Measurements from ENCODE around the gene FAM169A. TPM values are rescaled to one million over a fixed set of nuclear protein-coding genes. Genes with fewer than 3 reads are reported as not detected.

Gene FAM169A
- total RNA-seq, 4 donors from 2014 or later, result under 0.01 to 26.5 (median 3.5) TPM

DNA sequence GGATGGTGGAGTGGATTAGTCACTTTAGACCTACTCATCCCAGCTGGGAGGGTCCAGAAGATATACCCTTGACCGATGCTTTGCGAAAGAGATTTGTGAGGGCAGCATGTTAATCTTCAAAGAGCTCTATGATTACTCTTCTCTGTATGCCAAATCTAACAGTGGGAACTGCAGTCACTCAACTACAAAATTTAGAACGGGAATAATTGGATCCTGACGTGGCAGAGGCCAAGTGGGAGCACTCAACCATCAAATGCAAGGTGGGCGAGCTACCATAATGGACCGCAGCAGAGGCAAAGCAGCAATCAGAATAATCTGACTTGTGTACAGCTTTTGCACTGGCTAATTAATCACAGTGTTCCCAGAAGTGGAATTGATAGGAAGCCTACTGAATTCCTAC is 78.8 kb downstream of the FAM169A start:
- no peak for TF ChIP-seq POLR2A (IDR thresholded peaks at IDR 0.05)
- TF ChIP-seq CTCF (IDR thresholded peaks at IDR 0.05), result no peak

GRCh38 chr5:74786851-74787250 is 79.3 kb downstream of the FAM169A start:
- no peaks in the 10 kb centered on the region for H3K27me3 ChIP-seq
- no peaks in the 10 kb centered on the region for H3K36me3 ChIP-seq
- H3K4me1 ChIP-seq, result no peaks in the 10 kb centered on the region
- no peaks in the 10 kb centered on the region for H3K9me3 ChIP-seq
- intact Hi-C loops (cut with DNase I; ENCODE audit: low total_unique reads), result no loop called here
- DNase-seq, result no peak
- H3K4me3 ChIP-seq, result no peak overlapping the region
- H3K27ac ChIP-seq, result no peak overlapping the region
- TF ChIP-seq CTCF (IDR thresholded peaks at IDR 0.05) (no peak), POLR2A (IDR thresholded peaks at IDR 0.05) (no peak)

More for the DNA sequence above, 78.8 kb downstream of the FAM169A start:
- H3K27ac ChIP-seq, result no peak overlapping the region
- no peaks in the 10 kb centered on the region for H3K4me1 ChIP-seq
- no peak overlapping the region for H3K4me3 ChIP-seq
- no peaks in the 10 kb centered on the region for H3K9me3 ChIP-seq
- DNase-seq, result no peak
- H3K27me3 ChIP-seq, result no peaks in the 10 kb centered on the region
- intact Hi-C loops (cut with DNase I; ENCODE audit: low total_unique reads), result no loop called here
- H3K36me3 ChIP-seq, result no peaks in the 10 kb centered on the region

- H3K4me1 ChIP-seq, result no peaks in the 10 kb centered on the region
- no peaks in the 10 kb centered on the region for H3K9me3 ChIP-seq
- no peak for DNase-seq
- no peak overlapping the region for H3K27ac ChIP-seq
- TF ChIP-seq POLR2A (IDR thresholded peaks at IDR 0.05) (no peak), CTCF (IDR thresholded peaks at IDR 0.05) (no peak)
- no peak overlapping the region for H3K4me3 ChIP-seq
- no peaks in the 10 kb centered on the region for H3K36me3 ChIP-seq
- no peaks in the 10 kb centered on the region for H3K27me3 ChIP-seq
- intact Hi-C loops (cut with DNase I; ENCODE audit: low total_unique reads), result no loop called here
Measured at GRCh38 chr5:74778609-74779008, 87.6 kb downstream of the FAM169A start.

GRCh38 chr5:74772359-74772758 is 93.8 kb downstream of the FAM169A start:
- intact Hi-C loops (cut with DNase I; ENCODE audit: low total_unique reads), result no loop called here
- no peaks in the 10 kb centered on the region for H3K9me3 ChIP-seq
- no peak overlapping the region for H3K27ac ChIP-seq
- peaks cover 0 to 6% of the 10 kb centered on the region in 2 donors for H3K4me1 ChIP-seq
- no peaks in the 10 kb centered on the region for H3K36me3 ChIP-seq
- H3K4me3 ChIP-seq, result no peak overlapping the region
- TF ChIP-seq POLR2A (IDR thresholded peaks at IDR 0.05) (no peak), CTCF (IDR thresholded peaks at IDR 0.05) (no peak)
- no peak for DNase-seq
- H3K27me3 ChIP-seq, result no peaks in the 10 kb centered on the region

DNA sequence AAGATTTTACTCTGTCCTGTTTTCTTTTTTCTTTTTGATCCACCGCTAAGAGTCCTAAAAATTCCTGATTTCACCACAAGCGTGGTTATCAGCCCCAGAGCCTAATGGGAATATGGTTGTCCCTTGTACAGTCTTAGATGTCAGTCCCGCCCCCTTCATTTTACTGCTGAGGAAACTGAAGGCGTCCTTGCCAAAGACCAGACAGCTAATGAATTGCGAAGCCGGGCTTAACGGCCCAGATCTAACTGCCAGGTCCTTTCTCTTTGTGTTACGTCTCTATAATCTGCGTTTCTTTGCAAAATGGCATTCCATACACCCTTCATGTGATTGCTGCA is 98.6 kb downstream of the FAM169A start:
- no peaks in the 10 kb centered on the region for H3K27me3 ChIP-seq
- H3K9me3 ChIP-seq, result no peaks in the 10 kb centered on the region
- no peaks in the 10 kb centered on the region for H3K36me3 ChIP-seq
- DNase-seq, result no peak
- intact Hi-C loops (cut with DNase I; ENCODE audit: low total_unique reads), result no loop called here
- H3K4me3 ChIP-seq, result peak overlapping the region; percentile 76 to 92
- peak overlapping the region; percentile 83 to 86 for H3K27ac ChIP-seq
- H3K4me1 ChIP-seq, result peaks cover 5 to 14% of the 10 kb centered on the region in 2 donors
- TF ChIP-seq POLR2A (IDR thresholded peaks at IDR 0.05) (no peak), CTCF (IDR thresholded peaks at IDR 0.05) (peak in 1 of 4 experiments; percentile 1)
